Measurements from ENCODE around the gene CCDC122. TPM values are rescaled to one million over a fixed set of nuclear protein-coding genes. Genes with fewer than 3 reads are reported as not detected.
A peak's percentile ranks its signal among the peaks of the same experiment; 100 is the strongest.

CCDC122 gene
- total RNA-seq, 1 donor from 2014 or later = 4.8 TPM

- Mint-ChIP-seq H3K27ac (ENCODE audit: unreplicated experiment) (peak overlapping the region; percentile 93), H3K27me3 (ENCODE audit: low read depth) (peaks cover 14% of the 10 kb centered on the region), H3K4me1 (peaks cover 31% of the 10 kb centered on the region), H3K36me3 (ENCODE audit: low read depth) (no peaks in the 10 kb centered on the region), H3K9me3 (no peaks in the 10 kb centered on the region), H3K4me3 (peak overlapping the region; percentile 91)
- no peak for TF ChIP-seq CTCF (conservative IDR thresholded peaks at IDR 0.05)
- no peak for DNase-seq (ENCODE audit: low read depth, low spot score)
Measured at GRCh38 chr13:43787518-43787891, 92.0 kb downstream of the CCDC122 start.

- peaks cover 14% of the 10 kb centered on the region for H3K27me3 Mint-ChIP-seq (ENCODE audit: low read depth)
- no peaks in the 10 kb centered on the region for H3K36me3 Mint-ChIP-seq (ENCODE audit: low read depth)
- peak; percentile 56 for DNase-seq (ENCODE audit: low read depth, low spot score)
- peak; percentile 37 for TF ChIP-seq CTCF (conservative IDR thresholded peaks at IDR 0.05)
- H3K4me3 Mint-ChIP-seq = peak within 1 kb of the TSS; percentile 91
- H3K4me1 Mint-ChIP-seq = peaks cover 31% of the 10 kb centered on the region
- H3K27ac Mint-ChIP-seq (ENCODE audit: unreplicated experiment) = peak within 1 kb of the TSS; percentile 93
- H3K9me3 Mint-ChIP-seq = no peaks in the 10 kb centered on the region
Measured at GRCh38 chr13:43786766-43787517, 92.6 kb downstream of the CCDC122 start, which contains the start of gene ENOX1. ENOX1 (minus strand) TSS chr13:43786972.

GRCh38 chr13:43786472-43786765 is 93.1 kb downstream of the CCDC122 start:
- Mint-ChIP-seq H3K27me3 (ENCODE audit: low read depth) (peaks cover 14% of the 10 kb centered on the region), H3K4me3 (peak overlapping the region; percentile 91), H3K4me1 (peaks cover 31% of the 10 kb centered on the region), H3K36me3 (ENCODE audit: low read depth) (no peaks in the 10 kb centered on the region), H3K27ac (ENCODE audit: unreplicated experiment) (no peak overlapping the region), H3K9me3 (no peaks in the 10 kb centered on the region)
- no peak for DNase-seq (ENCODE audit: low read depth, low spot score)
- TF ChIP-seq CTCF (conservative IDR thresholded peaks at IDR 0.05) = no peak

Other genes starting within 250 kb of the CCDC122 start
- 3.1 and 3.8 TPM in 2 replicates for gene ENOX1, start 92.8 kb downstream of the CCDC122 start, total RNA-seq
- 0.75 and 1.1 TPM in 2 replicates for gene LACC1, start 164 bp upstream of the CCDC122 start, total RNA-seq

Data from neural crest cell (in vitro differentiated cells).